Ascending aorta (tissue), 2 donors: ENCODE results near the gene MRNIP. TPM values are rescaled to one million over a fixed set of nuclear protein-coding genes. Genes with fewer than 3 reads are reported as not detected.

Experiments used
- DNase-seq, 2 donors: peaks; one replicate each; pipeline ENCODE4 v3.0.0-alpha.2; 2019; ENCODE audit warnings: low spot score in 2 of 2
- H3K27ac ChIP-seq, 2 donors: fragments of 200-600 bp; sonication (generic); one replicate each; pipeline ENCODE4 v1.5.1; 2016 to 2017; ENCODE audit warnings: mild to moderate bottlenecking in 1 of 2
- H3K27me3 ChIP-seq: fragments of 200-600 bp; sonication (generic); one replicate; pipeline ENCODE4 v1.5.1; 2017
- H3K36me3 ChIP-seq, 2 donors: fragments of 200-600 bp; sonication (generic); one replicate each; pipeline ENCODE4 v1.5.1; 2016
- H3K4me1 ChIP-seq, 2 donors: fragments of 200-600 bp; sonication (generic); one replicate each; pipeline ENCODE4 v1.5.1; 2016 to 2017; ENCODE audit warnings: mild to moderate bottlenecking in 1 of 2
- H3K4me3 ChIP-seq, 2 donors: fragments of 200-600 bp; sonication (generic); one replicate each; pipeline ENCODE4 v1.5.1; 2016 to 2017; ENCODE audit warnings: mild to moderate bottlenecking in 1 of 2
- H3K9me3 ChIP-seq, 2 donors: fragments of 200-600 bp; sonication (generic); one replicate each; pipeline ENCODE4 v1.5.1; 2016
- intact Hi-C: fragments of 100-400 bp; cut with DNase I; formaldehyde crosslinking; loops from one replicate; pipeline ENCODE4 v1.15.1; 2023
- total RNA-seq: library from RNA; depleted of rRNA; stranded (reverse); fragments of >200 nt; gene quantifications from one replicate; pipeline ENCODE4 v1.1.0, GENCODE V29; 2016
- TF ChIP-seq, protein P1 (sequence below), 3 experiments: fragments of 200-600 bp in 2 of 3; fragments of 450-650 bp in 1 of 3; sonication (generic) in 2 of 3; IDR thresholded peaks; one replicate each; pipeline ENCODE4 v1.5.1; 2016 to 2019; ENCODE audit warnings: antibody characterized with exemption in 3 of 3, mild to moderate bottlenecking in 1 of 3, moderate library complexity in 1 of 3

Gene MRNIP
- total RNA-seq, 1 donor from 2014 or later, result 17.3 TPM

- TF ChIP-seq, protein P1, sequence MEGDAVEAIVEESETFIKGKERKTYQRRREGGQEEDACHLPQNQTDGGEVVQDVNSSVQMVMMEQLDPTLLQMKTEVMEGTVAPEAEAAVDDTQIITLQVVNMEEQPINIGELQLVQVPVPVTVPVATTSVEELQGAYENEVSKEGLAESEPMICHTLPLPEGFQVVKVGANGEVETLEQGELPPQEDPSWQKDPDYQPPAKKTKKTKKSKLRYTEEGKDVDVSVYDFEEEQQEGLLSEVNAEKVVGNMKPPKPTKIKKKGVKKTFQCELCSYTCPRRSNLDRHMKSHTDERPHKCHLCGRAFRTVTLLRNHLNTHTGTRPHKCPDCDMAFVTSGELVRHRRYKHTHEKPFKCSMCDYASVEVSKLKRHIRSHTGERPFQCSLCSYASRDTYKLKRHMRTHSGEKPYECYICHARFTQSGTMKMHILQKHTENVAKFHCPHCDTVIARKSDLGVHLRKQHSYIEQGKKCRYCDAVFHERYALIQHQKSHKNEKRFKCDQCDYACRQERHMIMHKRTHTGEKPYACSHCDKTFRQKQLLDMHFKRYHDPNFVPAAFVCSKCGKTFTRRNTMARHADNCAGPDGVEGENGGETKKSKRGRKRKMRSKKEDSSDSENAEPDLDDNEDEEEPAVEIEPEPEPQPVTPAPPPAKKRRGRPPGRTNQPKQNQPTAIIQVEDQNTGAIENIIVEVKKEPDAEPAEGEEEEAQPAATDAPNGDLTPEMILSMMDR (IDR thresholded peaks at IDR 0.05), result no peak
- DNase-seq, result no peak
- intact Hi-C loops, result loop anchor here (5.0 kb wide), 1 partner anchor 121 kb away; no protein-coding TSS in a partner anchor
- peaks cover 12 to 27% of the 10 kb centered on the region in 2 donors for H3K4me1 ChIP-seq
- H3K9me3 ChIP-seq, result no peaks in the 10 kb centered on the region
- no peak overlapping the region for H3K27ac ChIP-seq
- no peaks in the 10 kb centered on the region for H3K27me3 ChIP-seq
- H3K4me3 ChIP-seq, result no peak overlapping the region
- peaks cover 34 to 43% of the 10 kb centered on the region in 2 donors for H3K36me3 ChIP-seq
These were observed 60.4 kb downstream of the MRNIP start for GRCh38 chr5:179798144-179798770.

DNA sequence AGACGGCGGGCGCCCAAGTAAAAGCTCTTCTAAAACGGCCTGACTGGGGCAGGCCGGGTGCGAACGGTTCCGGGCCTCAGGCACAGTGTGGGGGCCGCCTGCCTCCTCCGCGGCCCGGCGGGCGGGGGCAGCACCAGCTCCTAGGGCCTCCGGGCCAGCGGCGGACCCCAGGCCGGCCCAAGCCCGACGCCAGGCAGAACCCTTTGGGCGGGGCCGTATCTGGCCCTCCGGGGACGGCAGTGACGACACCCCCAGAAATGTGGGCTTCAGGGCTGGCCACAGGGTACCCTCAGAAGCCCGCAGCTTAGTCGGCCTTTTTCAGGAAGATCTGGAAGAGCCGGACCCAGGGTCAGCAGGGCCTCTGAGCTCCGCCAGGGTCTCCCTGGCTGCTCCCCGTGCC, 60.9 kb downstream of the MRNIP start:
- no peak for DNase-seq
- TF ChIP-seq, protein P1 (IDR thresholded peaks at IDR 0.05), result no peak
- Histone ChIP-seq H3K27me3 (no peaks in the 10 kb centered on the region), H3K4me1 (peaks cover 12 to 29% of the 10 kb centered on the region in 2 donors), H3K9me3 (no peaks in the 10 kb centered on the region), H3K27ac (no peak overlapping the region), H3K4me3 (no peak overlapping the region), H3K36me3 (peaks cover 34 to 43% of the 10 kb centered on the region in 2 donors)
- intact Hi-C loops, result loop anchor here (5.0 kb wide), 1 partner anchor 120 kb away; no protein-coding TSS in a partner anchor

DNA sequence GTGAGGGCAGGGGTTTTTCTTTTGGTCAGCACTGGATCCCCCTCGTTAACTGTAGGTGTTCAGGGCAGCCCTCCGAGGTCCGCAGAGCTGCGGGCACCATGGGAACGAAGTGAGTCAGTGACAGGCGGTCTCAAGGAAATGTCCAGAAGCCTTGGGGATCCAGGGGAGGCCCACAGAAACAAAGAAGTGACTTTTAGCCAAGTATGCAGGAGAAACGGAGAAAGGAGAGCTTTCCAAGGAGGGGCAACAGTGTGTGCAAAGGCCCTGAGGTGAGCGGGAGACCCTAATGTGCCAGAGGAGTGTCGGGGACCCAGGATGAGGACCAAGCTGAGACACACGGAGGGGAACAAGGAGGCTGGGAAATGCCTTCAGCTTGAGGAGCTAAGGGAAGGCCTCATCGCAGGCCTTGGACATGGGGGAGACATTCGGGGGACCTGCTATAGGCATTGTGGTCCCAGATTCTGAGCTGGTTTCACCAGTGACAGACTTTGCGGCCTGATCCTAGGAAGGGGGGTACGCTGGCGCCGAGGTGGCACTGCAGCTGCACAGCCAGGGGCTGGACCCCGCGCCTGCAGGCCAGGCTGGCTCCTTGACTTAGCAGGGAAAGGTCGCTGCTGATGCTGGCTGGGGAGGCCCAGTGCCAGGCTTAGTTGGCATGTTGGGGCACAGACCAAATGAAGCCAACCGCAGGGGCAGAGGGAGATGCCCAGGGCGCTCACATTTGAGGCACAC, 61.6 kb downstream of the MRNIP start:
- Histone ChIP-seq H3K27me3 (no peaks in the 10 kb centered on the region), H3K4me1 (peaks cover 12 to 29% of the 10 kb centered on the region in 2 donors), H3K36me3 (peaks cover 34 to 43% of the 10 kb centered on the region in 2 donors), H3K27ac (peak overlapping the region; percentile 75 to 79), H3K4me3 (peak overlapping the region; percentile 68 to 75), H3K9me3 (no peaks in the 10 kb centered on the region)
- intact Hi-C loops, result loop anchor here (1.0 to 5.0 kb wide), 3 partner anchors 34 to 120 kb away; no protein-coding TSS in a partner anchor
- no peak for DNase-seq
- TF ChIP-seq, protein P1 (IDR thresholded peaks at IDR 0.05), result no peak

GRCh38 chr5:179795863-179796833, 62.5 kb downstream of the MRNIP start:
- Histone ChIP-seq H3K4me1 (peaks cover 12 to 29% of the 10 kb centered on the region in 2 donors), H3K9me3 (no peaks in the 10 kb centered on the region), H3K4me3 (peak overlapping the region; percentile 68 to 75), H3K27ac (peak overlapping the region; percentile 75 to 79), H3K36me3 (peaks cover 32 to 40% of the 10 kb centered on the region in 2 donors), H3K27me3 (no peaks in the 10 kb centered on the region)
- peak in 1 of 2 donors; percentile 89 for DNase-seq
- intact Hi-C loops, result loop anchor here (1.0 to 5.0 kb wide), 3 partner anchors 33 to 119 kb away; no protein-coding TSS in a partner anchor
- TF ChIP-seq, protein P1 (IDR thresholded peaks at IDR 0.05), result peak; percentile 25 to 90 (median 71)
